Stimulated activated CD8-positive, alpha-beta memory T cell treated with anti-CD3 and anti-CD28 coated beads, Interleukin-4, amount 100 ng/mL, for 4 hours (primary cell): ENCODE measurements around the gene ATP5PO.
"Not testable (repeated sequence)": the region's sequence is repeated elsewhere in the genome, so short reads cannot be mapped to it uniquely, and the experiment has no call there.

ENCODE experiments used
- DNase-seq, 2 donors: peaks; one replicate each; pipeline ENCODE4 v3.0.0-alpha.2; 2020; ENCODE audit warnings: low read depth in 2 of 2, low spot score in 1 of 2

ATP5PO gene

GRCh38 chr21:33872881-33873515, 42.6 kb downstream of the ATP5PO start:
- no peak for DNase-seq

GRCh38 chr21:33871171-33871570, 44.4 kb downstream of the ATP5PO start:
- no peak for DNase-seq

GRCh38 chr21:33870768-33871167, 44.8 kb downstream of the ATP5PO start:
- DNase-seq: no peak

GRCh38 chr21:33869873-33870272, 45.7 kb downstream of the ATP5PO start:
- DNase-seq: no peak

- DNase-seq: not testable (repeated sequence)
Measured at GRCh38 chr21:33867868-33868267, 47.7 kb downstream of the ATP5PO start.

- DNase-seq: no peak
Measured at GRCh38 chr21:33866826-33867225, 48.8 kb downstream of the ATP5PO start.

GRCh38 chr21:33865996-33866575, 49.5 kb downstream of the ATP5PO start:
- DNase-seq: no peak

- DNase-seq: no peak
Measured at GRCh38 chr21:33865176-33865575, 50.4 kb downstream of the ATP5PO start.

- DNase-seq: no peak
Measured at GRCh38 chr21:33864150-33864549, 51.5 kb downstream of the ATP5PO start.

- DNase-seq: not testable (repeated sequence)
Measured at GRCh38 chr21:33863191-33863590, 52.4 kb downstream of the ATP5PO start.

- DNase-seq: no peak
Measured at GRCh38 chr21:33861125-33861524, 54.5 kb downstream of the ATP5PO start.

- no peak for DNase-seq
Measured at GRCh38 chr21:33860332-33860879, 55.2 kb downstream of the ATP5PO start.

GRCh38 chr21:33859373-33860102, 56.1 kb downstream of the ATP5PO start:
- DNase-seq: no peak

- DNase-seq: no peak
Measured at GRCh38 chr21:33858667-33859372, 56.8 kb downstream of the ATP5PO start.

- DNase-seq: no peak
Measured at GRCh38 chr21:33857846-33858666, 57.5 kb downstream of the ATP5PO start.

- DNase-seq: no peak
Measured at GRCh38 chr21:33856893-33857527, 58.6 kb downstream of the ATP5PO start.

- DNase-seq: no peak
Measured at GRCh38 chr21:33855190-33855589, 60.4 kb downstream of the ATP5PO start.

GRCh38 chr21:33854604-33855003, 61.0 kb downstream of the ATP5PO start:
- no peak for DNase-seq
